Right lung (tissue), 5 donors: ENCODE data around the gene PRLR. TPM values are rescaled to one million over a fixed set of nuclear protein-coding genes. Genes with fewer than 3 reads are reported as not detected.

Experiments used
- DNase-seq, 2 donors: peaks; one replicate each; pipeline ENCODE4 v3.0.0-alpha.2; 2013
- polyA plus RNA-seq, 5 donors: library from polyadenylated mRNA; unstranded; fragments of 120-200 nt; gene quantifications; one replicate each; pipeline versions ENCODE4 v1.2.1 to v1.2.3, GENCODE V29; 2013; ENCODE audit warnings: inconsistent platforms in 1 of 5, low replicate concordance in 1 of 5; ENCODE audit not compliant: insufficient read length in 5 of 5, insufficient read depth in 1 of 5

The PRLR gene
- polyA plus RNA-seq, 5 donors: 1.7 to 3.0 (median 2.3) TPM

- DNase-seq: peak; percentile 30 to 64
Measured at GRCh38 chr5:35089334-35090314, 140.7 kb downstream of the PRLR start.

- DNase-seq: no peak
Measured at GRCh38 chr5:35087991-35088390, 142.3 kb downstream of the PRLR start.

GRCh38 chr5:35083150-35083549 lies 147.1 kb downstream of the PRLR start:
- DNase-seq: no peak

- no peak for DNase-seq
Measured at GRCh38 chr5:35082530-35082929, 147.8 kb downstream of the PRLR start.

GRCh38 chr5:35081134-35081533 lies 149.2 kb downstream of the PRLR start:
- no peak for DNase-seq

- no peak for DNase-seq
Measured at GRCh38 chr5:35073160-35073559, 157.1 kb downstream of the PRLR start.

- DNase-seq: no peak
Measured at GRCh38 chr5:35069188-35069587, 161.1 kb downstream of the PRLR start.

GRCh38 chr5:35067985-35068384 lies 162.3 kb downstream of the PRLR start:
- DNase-seq: no peak

- DNase-seq: no peak
Measured at GRCh38 chr5:35066260-35066795, 164.0 kb downstream of the PRLR start.

GRCh38 chr5:35063414-35063813 lies 166.9 kb downstream of the PRLR start:
- no peak for DNase-seq

GRCh38 chr5:35061211-35061770 lies 169.0 kb downstream of the PRLR start:
- DNase-seq: peak; percentile 21

- no peak for DNase-seq
Measured at GRCh38 chr5:35060236-35060635, 170.1 kb downstream of the PRLR start.

- DNase-seq: no peak
Measured at GRCh38 chr5:35059251-35059650, 171.0 kb downstream of the PRLR start.

- DNase-seq: no peak
Measured at GRCh38 chr5:35058374-35058788, 171.9 kb downstream of the PRLR start.

GRCh38 chr5:35056686-35057085 lies 173.6 kb downstream of the PRLR start:
- no peak for DNase-seq

GRCh38 chr5:35052838-35053237 lies 177.4 kb downstream of the PRLR start:
- no peak for DNase-seq

- no peak for DNase-seq
Measured at GRCh38 chr5:35050541-35051126, 179.7 kb downstream of the PRLR start.

- no peak for DNase-seq
Measured at GRCh38 chr5:35048910-35049309, 181.4 kb downstream of the PRLR start.

GRCh38 chr5:35047785-35048404 lies 182.4 kb downstream of the PRLR start, which contains the start of gene AGXT2:
Gene AGXT2 (minus strand): TSS chr5:35047949. CDS start chr5:35047892, 57 bp downstream.
- DNase-seq: no peak

- DNase-seq: no peak
Measured at GRCh38 chr5:35046774-35047173, 183.5 kb downstream of the PRLR start.

GRCh38 chr5:35045280-35045679 lies 185.0 kb downstream of the PRLR start:
- DNase-seq: no peak

- DNase-seq: no peak
Measured at GRCh38 chr5:35044649-35045048, 185.6 kb downstream of the PRLR start.
